Measurements from ENCODE around the gene UBE4A. TPM values are rescaled to one million over a fixed set of nuclear protein-coding genes. Genes with fewer than 3 reads are reported as not detected.
"Not testable (repeated sequence)": the region's sequence is repeated elsewhere in the genome, so short reads cannot be mapped to it uniquely, and the experiment has no call there.

UBE4A gene
- total RNA-seq, 1 donor from 2014 or later = 49.2 TPM

DNA sequence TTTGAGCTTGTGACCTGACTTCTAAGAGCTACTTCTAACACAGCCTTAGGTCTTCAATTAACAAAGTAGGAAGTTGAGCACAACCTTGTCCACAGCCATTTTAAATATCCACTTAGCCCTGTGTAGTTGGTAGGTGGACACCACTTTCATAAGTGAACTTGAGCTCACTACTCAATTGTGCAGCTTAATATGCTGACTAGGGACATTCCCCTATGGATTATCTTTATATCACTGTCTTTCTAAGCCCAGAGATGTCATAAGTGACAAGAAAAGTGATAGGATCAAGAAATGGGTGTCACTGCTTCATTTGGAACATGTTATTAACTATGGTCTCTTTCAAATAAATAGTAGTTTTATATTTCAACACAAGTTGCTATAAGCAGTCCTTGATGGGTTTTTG lies 38.0 kb downstream of the UBE4A start:
- no peak overlapping the region for H3K27ac Mint-ChIP-seq

DNA sequence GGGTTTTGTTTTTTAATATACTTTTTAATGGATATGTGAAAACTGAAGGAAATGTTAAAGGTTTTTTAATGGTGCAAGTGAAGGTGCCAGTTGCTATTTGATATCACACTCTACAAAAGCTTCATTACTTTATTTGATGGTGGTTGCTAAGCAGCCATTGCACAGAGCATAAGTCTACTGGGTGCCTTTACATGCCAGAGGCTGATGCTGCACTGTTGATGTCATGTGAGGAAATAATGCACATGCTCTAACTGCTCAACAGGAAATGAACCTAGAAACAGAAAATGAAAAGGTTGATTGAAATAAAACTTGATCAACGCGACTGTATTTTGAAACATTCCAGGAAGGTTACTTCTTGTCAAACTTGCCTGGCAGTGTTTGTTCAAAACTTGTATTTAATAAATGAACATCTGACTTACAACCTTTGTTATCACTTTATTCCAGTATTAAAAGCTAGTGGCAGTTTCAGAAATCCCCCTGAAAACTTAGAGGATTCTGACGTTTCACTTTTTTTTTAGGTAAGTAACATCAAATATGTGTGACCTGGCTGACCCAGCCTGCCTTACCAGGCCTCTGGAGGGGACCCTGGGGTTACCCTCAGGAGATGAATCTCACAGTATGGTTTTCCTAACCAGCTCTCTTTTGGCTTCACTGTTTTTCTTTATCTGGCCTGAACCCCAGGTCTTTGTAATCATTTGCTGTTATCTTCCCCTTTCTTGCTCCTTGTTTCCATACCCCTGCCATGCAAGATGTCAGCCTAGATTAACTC lies 39.6 kb downstream of the UBE4A start:
- DNase-seq (ENCODE audit: low spot score, unreplicated experiment) = no peak
- no peak overlapping the region for H3K4me3 Mint-ChIP-seq (ENCODE audit: low read depth)
- no peaks in the 10 kb centered on the region for H3K9me3 Mint-ChIP-seq (ENCODE audit: low read depth)
- H3K27ac Mint-ChIP-seq = peak overlapping the region; percentile 23
- TF ChIP-seq, protein P1, sequence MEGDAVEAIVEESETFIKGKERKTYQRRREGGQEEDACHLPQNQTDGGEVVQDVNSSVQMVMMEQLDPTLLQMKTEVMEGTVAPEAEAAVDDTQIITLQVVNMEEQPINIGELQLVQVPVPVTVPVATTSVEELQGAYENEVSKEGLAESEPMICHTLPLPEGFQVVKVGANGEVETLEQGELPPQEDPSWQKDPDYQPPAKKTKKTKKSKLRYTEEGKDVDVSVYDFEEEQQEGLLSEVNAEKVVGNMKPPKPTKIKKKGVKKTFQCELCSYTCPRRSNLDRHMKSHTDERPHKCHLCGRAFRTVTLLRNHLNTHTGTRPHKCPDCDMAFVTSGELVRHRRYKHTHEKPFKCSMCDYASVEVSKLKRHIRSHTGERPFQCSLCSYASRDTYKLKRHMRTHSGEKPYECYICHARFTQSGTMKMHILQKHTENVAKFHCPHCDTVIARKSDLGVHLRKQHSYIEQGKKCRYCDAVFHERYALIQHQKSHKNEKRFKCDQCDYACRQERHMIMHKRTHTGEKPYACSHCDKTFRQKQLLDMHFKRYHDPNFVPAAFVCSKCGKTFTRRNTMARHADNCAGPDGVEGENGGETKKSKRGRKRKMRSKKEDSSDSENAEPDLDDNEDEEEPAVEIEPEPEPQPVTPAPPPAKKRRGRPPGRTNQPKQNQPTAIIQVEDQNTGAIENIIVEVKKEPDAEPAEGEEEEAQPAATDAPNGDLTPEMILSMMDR (IDR thresholded peaks at IDR 0.05; ENCODE audit: unreplicated experiment) = no peak
- H3K4me1 Mint-ChIP-seq (ENCODE audit: low read depth) = peaks cover 15% of the 10 kb centered on the region
- peaks cover 11% of the 10 kb centered on the region for H3K36me3 Mint-ChIP-seq (ENCODE audit: insufficient read depth)
- H3K27me3 Mint-ChIP-seq = no peaks in the 10 kb centered on the region

More for the DNA sequence above, 38.0 kb downstream of the UBE4A start:
- Mint-ChIP-seq H3K4me3 (ENCODE audit: low read depth) (no peak overlapping the region), H3K4me1 (ENCODE audit: low read depth) (peaks cover 9% of the 10 kb centered on the region), H3K9me3 (ENCODE audit: low read depth) (no peaks in the 10 kb centered on the region), H3K27me3 (no peaks in the 10 kb centered on the region), H3K36me3 (ENCODE audit: insufficient read depth) (peaks cover 12% of the 10 kb centered on the region)
- TF ChIP-seq, protein P1 (IDR thresholded peaks at IDR 0.05; ENCODE audit: unreplicated experiment) = no peak
- no peak for DNase-seq (ENCODE audit: low spot score, unreplicated experiment)

DNA sequence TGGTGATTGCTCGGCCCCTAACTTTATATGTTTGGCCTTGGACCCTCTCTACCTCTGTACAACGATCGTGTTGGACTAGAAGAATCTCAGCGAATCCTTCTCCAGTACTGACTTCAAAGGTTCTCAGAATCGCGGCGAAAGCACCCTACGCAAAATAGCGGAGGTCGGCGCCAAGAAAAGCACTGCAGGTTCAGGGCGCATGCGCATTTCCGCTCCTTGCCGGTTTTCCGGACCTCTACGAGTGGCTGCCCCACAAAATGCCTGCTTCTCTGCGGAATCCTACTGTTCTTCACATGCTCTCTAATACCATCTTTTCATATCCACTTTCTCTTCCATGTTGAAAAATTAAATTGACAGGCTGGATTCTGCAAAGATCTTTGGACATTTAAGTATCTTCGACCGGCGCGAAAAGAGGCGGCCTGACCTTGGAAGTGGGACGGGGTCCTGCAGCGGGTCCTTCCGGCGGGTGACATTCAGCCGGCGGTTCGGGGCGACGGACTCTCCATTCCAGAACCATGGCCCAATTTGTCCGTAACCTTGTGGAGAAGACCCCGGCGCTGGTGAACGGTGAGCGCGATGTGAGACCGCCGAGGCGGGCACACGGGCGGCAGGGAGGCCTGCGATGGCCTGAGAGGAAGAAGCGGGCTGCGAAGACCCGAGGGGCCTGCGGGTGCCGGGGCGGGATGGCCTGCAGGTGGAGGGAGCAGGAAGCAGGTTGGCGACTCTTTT lies 41.9 kb downstream of the UBE4A start, which contains the start of gene ATP5MG:
Gene ATP5MG (plus strand): TSS at position 456 of the 729 bp plus-strand sequence. CDS start 60 bp downstream, at position 516.
- TF ChIP-seq, protein P1 (IDR thresholded peaks at IDR 0.05; ENCODE audit: unreplicated experiment) = peak; percentile 19
- H3K4me3 Mint-ChIP-seq (ENCODE audit: low read depth) = peak within 1 kb of the TSS; percentile 95
- H3K27me3 Mint-ChIP-seq = no peaks in the 10 kb centered on the region
- H3K36me3 Mint-ChIP-seq (ENCODE audit: insufficient read depth) = peaks cover 6% of the 10 kb centered on the region
- peak within 1 kb of the TSS; percentile 100 for H3K27ac Mint-ChIP-seq
- H3K4me1 Mint-ChIP-seq (ENCODE audit: low read depth) = peaks cover 16% of the 10 kb centered on the region
- peak; percentile 70 for DNase-seq (ENCODE audit: low spot score, unreplicated experiment)
- no peaks in the 10 kb centered on the region for H3K9me3 Mint-ChIP-seq (ENCODE audit: low read depth)

DNA sequence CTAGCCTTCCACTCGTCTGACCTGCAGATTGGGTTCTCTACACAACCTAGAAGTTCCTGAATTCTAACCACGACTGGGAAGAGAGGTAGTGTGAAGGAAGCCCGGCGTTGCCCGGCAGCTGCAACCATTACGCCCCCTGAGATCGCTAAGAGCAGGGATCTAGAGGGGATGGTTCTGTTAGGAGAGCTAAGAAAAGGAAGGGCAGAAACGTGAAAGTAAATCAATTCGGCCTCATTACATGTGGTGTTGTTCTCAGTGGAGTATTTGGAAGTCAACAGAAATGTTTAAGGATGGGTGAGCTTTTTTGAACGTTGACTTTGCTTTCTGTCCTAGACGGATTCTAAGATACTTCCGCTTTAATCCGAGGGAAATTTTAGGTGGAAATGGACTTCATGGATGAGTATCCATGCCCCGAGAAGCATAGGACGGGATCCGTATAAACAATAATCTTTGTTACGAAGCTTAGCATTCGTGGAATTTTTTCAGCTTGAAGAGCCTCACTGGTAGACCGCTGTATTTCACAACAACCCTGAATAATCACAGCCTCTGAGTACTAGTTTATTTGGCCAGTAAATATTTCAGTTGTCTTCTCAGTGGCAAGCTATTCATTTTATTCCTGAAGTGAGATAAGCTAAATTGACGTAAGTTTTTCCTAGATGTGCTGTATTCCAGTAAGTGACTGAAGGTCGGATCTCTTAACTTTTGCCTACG lies 42.6 kb downstream of the UBE4A start:
- peaks cover 3% of the 10 kb centered on the region for H3K36me3 Mint-ChIP-seq (ENCODE audit: insufficient read depth)
- no peaks in the 10 kb centered on the region for H3K27me3 Mint-ChIP-seq
- H3K27ac Mint-ChIP-seq = peak overlapping the region; percentile 100
- no peak for DNase-seq (ENCODE audit: low spot score, unreplicated experiment)
- H3K4me3 Mint-ChIP-seq (ENCODE audit: low read depth) = peak overlapping the region; percentile 95
- peaks cover 16% of the 10 kb centered on the region for H3K4me1 Mint-ChIP-seq (ENCODE audit: low read depth)
- H3K9me3 Mint-ChIP-seq (ENCODE audit: low read depth) = no peaks in the 10 kb centered on the region
- TF ChIP-seq, protein P1 (IDR thresholded peaks at IDR 0.05; ENCODE audit: unreplicated experiment) = no peak

DNA sequence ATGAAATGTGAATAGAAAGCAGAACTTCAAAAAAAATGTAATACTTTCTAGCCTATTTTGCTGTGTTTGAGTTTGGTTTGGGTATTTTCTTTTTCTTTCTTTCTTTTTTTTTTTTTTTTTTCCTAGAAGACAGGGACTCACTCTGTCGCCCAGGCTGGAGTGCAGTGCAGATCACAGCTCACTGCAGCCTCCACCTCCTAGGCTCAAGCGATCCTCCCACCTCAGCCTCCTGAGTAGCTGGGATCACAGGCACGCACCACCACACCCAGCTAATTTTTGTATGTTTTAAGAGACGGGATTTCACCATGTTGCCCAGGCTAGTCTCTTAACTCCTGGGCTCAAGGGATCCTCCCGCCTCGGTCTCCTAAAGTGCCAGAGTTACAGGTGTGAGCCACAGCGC lies 43.2 kb downstream of the UBE4A start:
- DNase-seq (ENCODE audit: low spot score, unreplicated experiment); H3K9me3 Mint-ChIP-seq (ENCODE audit: low read depth); H3K27me3 Mint-ChIP-seq; H3K27ac Mint-ChIP-seq; H3K36me3 Mint-ChIP-seq (ENCODE audit: insufficient read depth): not testable (repeated sequence)
- Mint-ChIP-seq H3K4me3 (ENCODE audit: low read depth) (peak overlapping the region; percentile 95), H3K4me1 (ENCODE audit: low read depth) (peaks cover 16% of the 10 kb centered on the region)
